HEK293T (cell line): ENCODE measurements around the gene HASPIN.

Experiments used
- BHLHE40 ChIP-seq: fragments of 450-650 bp; IDR thresholded peaks from 2 replicates; pipeline ENCODE4 v1.6.1; 2016; ENCODE audit warnings: mild to moderate bottlenecking, moderate library complexity, borderline replicate concordance
- CTBP1 ChIP-seq: fragments of 450-650 bp; IDR thresholded peaks from 2 replicates; pipeline ENCODE4 v1.6.1; 2016; ENCODE audit warnings: borderline replicate concordance
- ELF4 ChIP-seq: fragments of 450-650 bp; IDR thresholded peaks from 2 replicates; pipeline ENCODE4 v1.6.1; 2017; ENCODE audit warnings: antibody characterized with exemption
- FOXK2 ChIP-seq: fragments of 450-650 bp; IDR thresholded peaks from 2 replicates; pipeline ENCODE4 v1.6.1; 2016; ENCODE audit warnings: mild to moderate bottlenecking
- FOXM1 ChIP-seq: fragments of 450-650 bp; IDR thresholded peaks from 2 replicates; pipeline ENCODE4 v1.6.1; 2017; ENCODE audit warnings: mild to moderate bottlenecking, borderline replicate concordance
- L3MBTL2 ChIP-seq: fragments of 450-650 bp; conservative IDR thresholded peaks from 2 replicates; pipeline ENCODE4 v1.6.1; 2016; ENCODE audit warnings: mild to moderate bottlenecking
- NFRKB ChIP-seq: fragments of 450-650 bp; IDR thresholded peaks from 2 replicates; pipeline ENCODE4 v1.6.1; 2016; ENCODE audit warnings: mild to moderate bottlenecking, moderate library complexity
- SP1 ChIP-seq: fragments of 450-650 bp; IDR thresholded peaks from 2 replicates; pipeline ENCODE4 v1.6.1; 2017
- SUZ12 ChIP-seq: fragments of 450-650 bp; IDR thresholded peaks from 2 replicates; pipeline ENCODE4 v1.6.1; 2016; ENCODE audit warnings: mild to moderate bottlenecking
- TARDBP ChIP-seq: fragments of 450-650 bp; IDR thresholded peaks from 2 replicates; pipeline ENCODE4 v1.6.1; 2016
- ZNF384 ChIP-seq: fragments of 450-650 bp; IDR thresholded peaks from 2 replicates; pipeline ENCODE4 v1.6.1; 2016
- TF ChIP-seq, protein P1 (sequence below): fragments of 450-650 bp; IDR thresholded peaks from 2 replicates; pipeline ENCODE4 v1.6.1; 2016

DNA sequence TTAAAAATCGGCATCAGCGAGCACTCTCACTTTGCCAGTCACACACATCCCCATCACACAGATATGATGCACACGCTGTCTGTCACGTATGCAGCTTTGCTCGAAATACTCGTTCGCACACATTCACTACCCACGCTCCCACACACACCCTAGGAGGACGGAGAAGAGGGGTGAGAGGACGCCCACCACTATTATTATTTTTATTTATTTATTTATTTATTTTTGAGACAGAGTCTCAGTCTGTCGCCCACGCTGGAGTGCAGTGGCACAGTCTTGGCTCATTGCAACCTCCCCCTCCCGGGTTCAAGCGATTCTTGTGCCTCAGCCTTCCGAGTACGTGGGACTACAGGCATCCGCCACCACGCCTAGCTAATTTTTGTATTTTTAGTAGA is 30.4 kb downstream of the HASPIN start:
- TF ChIP-seq ELF4, result no peak
- TF ChIP-seq FOXM1, result no peak
- TF ChIP-seq BHLHE40, result no peak
- no peak for TF ChIP-seq L3MBTL2
- TF ChIP-seq TARDBP, result no peak
- TF ChIP-seq FOXK2, result no peak
- TF ChIP-seq, protein P1, sequence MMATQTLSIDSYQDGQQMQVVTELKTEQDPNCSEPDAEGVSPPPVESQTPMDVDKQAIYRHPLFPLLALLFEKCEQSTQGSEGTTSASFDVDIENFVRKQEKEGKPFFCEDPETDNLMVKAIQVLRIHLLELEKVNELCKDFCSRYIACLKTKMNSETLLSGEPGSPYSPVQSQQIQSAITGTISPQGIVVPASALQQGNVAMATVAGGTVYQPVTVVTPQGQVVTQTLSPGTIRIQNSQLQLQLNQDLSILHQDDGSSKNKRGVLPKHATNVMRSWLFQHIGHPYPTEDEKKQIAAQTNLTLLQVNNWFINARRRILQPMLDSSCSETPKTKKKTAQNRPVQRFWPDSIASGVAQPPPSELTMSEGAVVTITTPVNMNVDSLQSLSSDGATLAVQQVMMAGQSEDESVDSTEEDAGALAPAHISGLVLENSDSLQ, result no peak
- no peak for TF ChIP-seq NFRKB
- no peak for TF ChIP-seq SUZ12
- TF ChIP-seq SP1, result no peak
- no peak for TF ChIP-seq ZNF384
- no peak for TF ChIP-seq CTBP1
